MCF 10A (cell line): ENCODE data around the gene MT1B. TPM values are rescaled to one million over a fixed set of nuclear protein-coding genes. Genes with fewer than 3 reads are reported as not detected.

Source experiments
- Bru-seq: library from RNA; stranded (reverse); fragments of 400-500 nt; gene quantifications from one replicate; lab custom pipeline; 2021; lab: Mats Ljungman, UMichigan
- BruChase-seq, 2 experiments: library from RNA; stranded (reverse); fragments of 400-500 nt; gene quantifications; one replicate each; lab custom pipeline; 2021; lab: Mats Ljungman, UMichigan
- BruUV-seq: library from RNA; stranded (reverse); fragments of 400-500 nt; replicated peaks from 2 replicates; lab custom pipeline; 2021; lab: Mats Ljungman, UMichigan
- CTCF ChIA-PET: fragments of 300-600 bp; sonication (Branson Sonifier 250); formaldehyde crosslinking; extraction: SDS; loops from one replicate; lab custom pipeline; 2021; ENCODE audit warnings: antibody characterized with exemption, inconsistent platforms; lab: Yijun Ruan, JAX
- POLR2A ChIA-PET: fragments of 300-600, 350-650 bp; sonication (Branson Sonifier 250); formaldehyde crosslinking; extraction: SDS; loops from one replicate; lab custom pipeline; 2020; ENCODE audit warnings: antibody characterized with exemption, inconsistent platforms; lab: Yijun Ruan, JAX
- DNase-seq: peaks from one replicate; pipeline ENCODE4 v3.0.0-alpha.2; 2018; ENCODE audit not compliant: unreplicated experiment
- H3K27ac Mint-ChIP-seq: one replicate; pipeline ENCODE4 v1.8.0; 2022; ENCODE audit warnings: mild to moderate bottlenecking, low read depth, mixed read lengths; ENCODE audit not compliant: unreplicated experiment
- H3K27me3 Mint-ChIP-seq: one replicate; pipeline ENCODE4 v1.8.0; 2022; ENCODE audit warnings: mixed read lengths; ENCODE audit not compliant: insufficient read depth, unreplicated experiment
- H3K36me3 Mint-ChIP-seq: one replicate; pipeline ENCODE4 v1.8.0; 2022; ENCODE audit warnings: mild to moderate bottlenecking, moderate library complexity, mixed read lengths; ENCODE audit not compliant: insufficient read depth, unreplicated experiment
- H3K4me1 Mint-ChIP-seq: one replicate; pipeline ENCODE4 v1.8.0; 2022; ENCODE audit warnings: mixed read lengths; ENCODE audit not compliant: insufficient read depth, unreplicated experiment
- H3K4me3 Mint-ChIP-seq: one replicate; pipeline ENCODE4 v1.8.0; 2022; ENCODE audit warnings: mild to moderate bottlenecking, moderate library complexity, mixed read lengths; ENCODE audit not compliant: unreplicated experiment
- H3K9me3 Mint-ChIP-seq: one replicate; pipeline ENCODE4 v1.8.0; 2022; ENCODE audit warnings: mixed read lengths; ENCODE audit not compliant: unreplicated experiment
- intact Hi-C: fragments of 100-400 bp; cut with micrococcal nuclease; formaldehyde crosslinking; loops from 2 replicates; pipeline ENCODE4 v1.14.1; 2022
- long read RNA-seq: library from polyadenylated mRNA; stranded (forward); transcript quantifications from one replicate; pipeline ENCODE4 v2.0.0, GENCODE V29; 2022
- total RNA-seq: library from RNA; stranded (reverse); gene quantifications from 2 replicates; pipeline ENCODE4 v1.2.3, GENCODE V29; 2022
- TF ChIP-seq, protein P1 (sequence below): fragments of 200-600 bp; IDR thresholded peaks from one replicate; pipeline ENCODE4 v1.8.0; 2022; ENCODE audit warnings: antibody characterized with exemption, mild to moderate bottlenecking; ENCODE audit not compliant: unreplicated experiment

Gene MT1B
- total RNA-seq: not detected in 2 replicates
- Bru-seq, nascent RNA: not detected
- BruChase-seq, experiment 1, labeled RNA remaining after a 6-hour chase: not detected
- not detected for BruChase-seq, experiment 2, labeled RNA remaining after a 2-hour chase
- long read RNA-seq: 0 reads

DNA sequence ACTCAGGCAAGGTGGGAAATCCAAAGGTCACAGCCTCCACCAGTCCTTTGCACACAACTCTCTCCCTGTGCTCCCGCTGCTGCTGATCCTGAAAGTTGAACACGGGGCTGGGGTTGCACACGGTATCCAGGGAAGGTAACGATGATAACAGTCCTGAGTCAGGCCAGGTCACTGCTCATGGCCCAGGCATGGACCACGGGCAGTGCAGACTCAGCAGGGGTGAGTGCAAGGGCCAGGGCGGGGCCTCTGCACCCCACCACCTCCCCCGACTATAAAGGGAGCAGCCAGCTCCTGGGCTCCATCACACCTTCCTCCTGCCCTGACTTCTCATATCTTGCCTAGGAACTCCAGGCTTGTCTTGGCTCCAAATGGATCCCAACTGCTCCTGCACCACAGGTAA lies at the start of gene MT1B:
Gene MT1B, plus strand, starts transcription at position 301 of the 400 bp plus-strand sequence. Its CDS starts 68 bp downstream, at position 369.
- CTCF ChIA-PET: interaction anchor here (0.6 to 1.5 kb wide), 2 partner anchors 50 to 243 kb away, joined by 3 to 5 read pairs; no protein-coding TSS in a partner anchor
- H3K4me1 Mint-ChIP-seq: peaks cover 10% of the 10 kb centered on the region
- no peaks in the 10 kb centered on the region for H3K27me3 Mint-ChIP-seq
- no peak within 1 kb of the TSS for H3K4me3 Mint-ChIP-seq
- DNase-seq: no peak
- no TSS peak for BruUV-seq
- TF ChIP-seq, protein P1, sequence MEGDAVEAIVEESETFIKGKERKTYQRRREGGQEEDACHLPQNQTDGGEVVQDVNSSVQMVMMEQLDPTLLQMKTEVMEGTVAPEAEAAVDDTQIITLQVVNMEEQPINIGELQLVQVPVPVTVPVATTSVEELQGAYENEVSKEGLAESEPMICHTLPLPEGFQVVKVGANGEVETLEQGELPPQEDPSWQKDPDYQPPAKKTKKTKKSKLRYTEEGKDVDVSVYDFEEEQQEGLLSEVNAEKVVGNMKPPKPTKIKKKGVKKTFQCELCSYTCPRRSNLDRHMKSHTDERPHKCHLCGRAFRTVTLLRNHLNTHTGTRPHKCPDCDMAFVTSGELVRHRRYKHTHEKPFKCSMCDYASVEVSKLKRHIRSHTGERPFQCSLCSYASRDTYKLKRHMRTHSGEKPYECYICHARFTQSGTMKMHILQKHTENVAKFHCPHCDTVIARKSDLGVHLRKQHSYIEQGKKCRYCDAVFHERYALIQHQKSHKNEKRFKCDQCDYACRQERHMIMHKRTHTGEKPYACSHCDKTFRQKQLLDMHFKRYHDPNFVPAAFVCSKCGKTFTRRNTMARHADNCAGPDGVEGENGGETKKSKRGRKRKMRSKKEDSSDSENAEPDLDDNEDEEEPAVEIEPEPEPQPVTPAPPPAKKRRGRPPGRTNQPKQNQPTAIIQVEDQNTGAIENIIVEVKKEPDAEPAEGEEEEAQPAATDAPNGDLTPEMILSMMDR: no peak
- peaks cover 4% of the 10 kb centered on the region for H3K36me3 Mint-ChIP-seq
- peak within 1 kb of the TSS; percentile 46 for H3K27ac Mint-ChIP-seq
- POLR2A ChIA-PET: interaction anchor here (0.6 to 6.3 kb wide), 2 partner anchors 32 to 43 kb away, joined by 3 to 50 read pairs; partner anchors contain the start of gene MT2A
- H3K9me3 Mint-ChIP-seq: no peaks in the 10 kb centered on the region
- intact Hi-C loops: loop anchor here (2.0 kb wide), 1 partner anchor 49 kb away; no protein-coding TSS in a partner anchor

- Mint-ChIP-seq H3K4me1 (peaks cover 40% of the 10 kb centered on the region), H3K9me3 (no peaks in the 10 kb centered on the region), H3K4me3 (no peak overlapping the region), H3K27ac (peak overlapping the region; percentile 63), H3K36me3 (no peaks in the 10 kb centered on the region), H3K27me3 (no peaks in the 10 kb centered on the region)
- no TSS peak for BruUV-seq
- CTCF ChIA-PET: interaction anchor here (0.6 to 7.2 kb wide), 21 partner anchors 9 to 1227 kb away, joined by 3 to 105 read pairs (median 6); partner anchors contain the start of genes MT1E and MT1X
- POLR2A ChIA-PET: interaction anchor here (0.6 to 15.3 kb wide), 8 partner anchors 9 to 99 kb away, joined by 3 to 1404 read pairs (median 6); partner anchors contain the start of genes BBS2, MT1E and MT1X
- peak; percentile 59 for DNase-seq
- TF ChIP-seq, protein P1: peak; percentile 39
- intact Hi-C loops: no loop called here
Observed at GRCh38 chr16:56603589-56603988, 48.1 kb upstream of the MT1B start.

DNA sequence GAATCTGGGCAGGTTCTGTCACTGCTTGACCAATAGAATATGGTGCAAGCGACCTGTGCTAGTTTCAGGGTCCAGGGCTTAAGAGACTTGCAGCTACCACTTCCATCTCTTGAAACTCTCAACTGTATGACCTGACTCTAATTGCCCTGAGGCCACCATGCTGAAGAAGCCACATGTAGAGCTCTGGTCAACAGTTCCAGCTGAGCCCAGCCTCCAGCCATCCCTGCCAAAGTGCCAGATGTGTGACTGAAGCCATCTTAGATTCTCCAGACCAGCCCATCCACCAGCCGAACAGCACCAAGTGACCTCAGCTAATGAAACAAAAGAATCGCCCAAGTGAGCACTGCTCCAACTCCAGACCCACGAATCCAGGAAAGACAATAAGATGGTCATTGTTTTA lies 46.7 kb upstream of the MT1B start:
- no peak for DNase-seq
- intact Hi-C loops: loop anchor here (5.0 kb wide), 1 partner anchor 37 kb away; no protein-coding TSS in a partner anchor
- H3K27me3 Mint-ChIP-seq: no peaks in the 10 kb centered on the region
- H3K9me3 Mint-ChIP-seq: no peaks in the 10 kb centered on the region
- no TSS peak for BruUV-seq
- POLR2A ChIA-PET: interaction anchor here (0.6 to 15.3 kb wide), 11 partner anchors 10 to 204 kb away, joined by 3 to 1404 read pairs (median 23); partner anchors contain the start of genes BBS2, MT1B, MT1E and MT1X
- peaks cover 7% of the 10 kb centered on the region for H3K36me3 Mint-ChIP-seq
- CTCF ChIA-PET: interaction anchor here (0.6 to 7.2 kb wide), 14 partner anchors 20 to 313 kb away, joined by 3 to 105 read pairs (median 6); partner anchors contain the start of genes MT1E and MT1X
- TF ChIP-seq, protein P1: no peak
- peaks cover 41% of the 10 kb centered on the region for H3K4me1 Mint-ChIP-seq
- no peak overlapping the region for H3K4me3 Mint-ChIP-seq
- peak overlapping the region; percentile 99 for H3K27ac Mint-ChIP-seq

DNA sequence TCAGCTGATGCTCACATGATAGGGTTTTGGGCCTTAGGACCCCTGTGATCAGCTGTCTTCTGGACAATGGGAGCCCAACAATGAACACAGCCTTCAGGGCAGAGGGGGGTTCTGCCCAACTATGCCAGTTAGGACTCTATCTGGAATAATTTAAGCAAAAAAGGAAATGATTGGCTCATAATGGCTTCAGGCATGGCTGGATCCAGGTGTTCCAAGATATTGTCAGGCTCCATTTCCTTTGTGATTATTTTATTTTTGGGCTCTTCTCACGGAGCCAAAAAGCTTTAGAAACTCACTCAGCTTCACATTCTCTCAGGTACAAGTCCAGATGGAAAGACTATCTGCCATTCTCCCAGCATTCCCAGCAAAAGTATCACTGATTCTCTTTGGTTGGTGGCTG lies 46.2 kb upstream of the MT1B start:
- CTCF ChIA-PET: interaction anchor here (0.6 to 7.2 kb wide), 14 partner anchors 14 to 104 kb away, joined by 3 to 105 read pairs (median 6); partner anchors contain the start of genes MT1E and MT1X

More for the DNA sequence above, 46.2 kb upstream of the MT1B start:
- POLR2A ChIA-PET: interaction anchor here (0.6 to 15.3 kb wide), 14 partner anchors 9 to 154 kb away, joined by 3 to 1404 read pairs (median 10); partner anchors contain the start of genes BBS2, MT1B, MT1E and MT1X
- peak overlapping the region; percentile 93 for H3K4me3 Mint-ChIP-seq
- no peaks in the 10 kb centered on the region for H3K9me3 Mint-ChIP-seq
- no peaks in the 10 kb centered on the region for H3K27me3 Mint-ChIP-seq
- H3K4me1 Mint-ChIP-seq: peaks cover 41% of the 10 kb centered on the region
- BruUV-seq: no TSS peak
- intact Hi-C loops: loop anchor here (5.0 kb wide), 1 partner anchor 37 kb away; no protein-coding TSS in a partner anchor
- TF ChIP-seq, protein P1: no peak
- DNase-seq: no peak
- peak overlapping the region; percentile 99 for H3K27ac Mint-ChIP-seq
- peaks cover 7% of the 10 kb centered on the region for H3K36me3 Mint-ChIP-seq
